HG02970 (cell line): Measurements from ENCODE around the gene FBXO39.
"Not testable (repeated sequence)": the region's sequence is repeated elsewhere in the genome, so short reads cannot be mapped to it uniquely, and the experiment has no call there.

Source experiments
- ATAC-seq: cut with Tn5 transposase; IDR thresholded peaks from one replicate; pipeline ENCODE4 v1.9.1; 2021; ENCODE audit warnings: mild to moderate bottlenecking, moderate library complexity, moderate number of reproducible peaks; ENCODE audit not compliant: unreplicated experiment, low FRiP score

Gene FBXO39

DNA sequence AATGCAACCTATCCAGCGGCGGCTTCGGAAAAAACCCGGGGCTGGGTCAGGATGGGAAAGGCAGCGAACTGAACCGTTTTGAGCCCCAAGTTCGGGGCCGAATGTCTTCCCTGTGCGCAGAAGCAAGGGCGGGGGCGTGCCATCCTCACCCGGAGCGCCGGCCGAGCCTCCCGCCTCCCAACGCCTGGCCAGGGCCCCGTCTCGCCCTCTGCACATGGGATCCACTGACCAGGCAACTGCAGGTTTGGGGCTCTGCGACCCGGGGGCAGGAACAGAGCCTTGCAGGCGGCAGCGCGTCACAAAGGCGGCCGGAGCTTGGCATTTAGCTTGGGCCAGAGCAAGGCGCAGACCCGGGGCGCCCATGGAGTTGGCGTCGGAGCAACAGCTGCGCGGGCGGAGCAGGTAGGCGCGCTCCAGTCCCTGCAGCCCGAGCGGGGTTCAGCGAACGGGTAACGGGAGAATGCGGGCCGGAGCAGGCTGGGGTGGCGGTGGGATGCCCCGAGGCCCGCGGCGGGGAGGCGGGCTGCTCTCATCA is at the start of gene FBXO39:
Gene FBXO39, plus strand, starts transcription at position 345 of the 535 bp plus-strand sequence. CDS start 3,654 bp downstream, outside the sequence.
- no peak for ATAC-seq

DNA sequence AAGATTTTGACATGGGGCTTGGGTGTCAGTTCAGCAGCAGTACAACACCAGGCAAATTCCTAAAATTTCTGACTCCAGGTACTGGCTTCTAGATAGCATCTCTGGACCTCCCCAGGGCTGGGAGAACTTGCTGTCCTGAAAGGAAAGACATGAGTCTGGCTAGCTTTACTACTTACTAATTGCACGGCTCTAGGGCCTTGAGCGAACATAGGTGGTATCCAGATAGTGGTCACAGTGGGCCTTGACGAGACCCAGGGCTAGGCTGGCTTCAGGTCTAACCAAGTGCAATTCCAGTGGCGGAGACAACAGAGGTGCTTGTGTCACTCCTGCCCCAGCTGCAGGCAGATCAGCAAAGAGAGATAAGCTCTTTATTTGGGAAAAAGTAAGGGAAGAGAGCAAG is 46.5 kb upstream of the FBXO39 start:
- no peak for ATAC-seq

DNA sequence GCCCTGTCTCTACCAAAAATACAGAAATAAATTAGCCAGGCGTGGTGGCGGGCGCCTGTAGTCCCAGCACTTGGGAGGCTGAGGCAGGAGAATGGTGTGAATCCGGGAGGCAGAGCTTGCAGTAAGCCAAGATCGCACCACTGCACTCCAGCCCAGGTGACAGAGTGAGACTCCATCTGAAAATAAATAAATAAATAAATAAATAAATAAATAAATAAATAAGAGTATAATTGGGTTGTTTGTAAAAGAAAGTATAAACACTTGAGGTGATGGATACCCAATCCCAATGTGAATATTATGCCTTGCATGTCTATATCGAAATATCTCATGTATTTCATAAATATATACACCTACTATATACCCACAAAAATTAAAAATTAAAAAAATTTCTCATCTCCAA is 29.4 kb upstream of the FBXO39 start:
- not testable (repeated sequence) for ATAC-seq

DNA sequence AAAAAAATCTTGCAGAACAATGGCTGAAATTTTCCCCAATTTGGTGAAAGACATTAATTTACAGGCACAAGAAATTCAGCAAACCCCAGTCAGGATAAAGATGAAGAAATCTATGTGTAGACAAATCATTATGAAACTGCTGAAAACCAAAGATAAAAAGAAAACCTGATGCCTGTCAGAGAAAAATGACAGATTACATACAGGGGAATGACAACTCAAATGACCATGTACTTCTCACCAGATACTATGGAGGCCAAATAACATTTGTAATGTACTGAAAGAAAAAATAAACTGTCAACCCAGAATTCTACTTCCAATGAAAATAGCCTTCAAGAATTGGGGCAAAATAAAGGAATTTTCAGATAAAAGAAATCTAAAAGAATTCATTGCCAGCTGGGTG is 27.4 kb upstream of the FBXO39 start:
- ATAC-seq, result no peak

DNA sequence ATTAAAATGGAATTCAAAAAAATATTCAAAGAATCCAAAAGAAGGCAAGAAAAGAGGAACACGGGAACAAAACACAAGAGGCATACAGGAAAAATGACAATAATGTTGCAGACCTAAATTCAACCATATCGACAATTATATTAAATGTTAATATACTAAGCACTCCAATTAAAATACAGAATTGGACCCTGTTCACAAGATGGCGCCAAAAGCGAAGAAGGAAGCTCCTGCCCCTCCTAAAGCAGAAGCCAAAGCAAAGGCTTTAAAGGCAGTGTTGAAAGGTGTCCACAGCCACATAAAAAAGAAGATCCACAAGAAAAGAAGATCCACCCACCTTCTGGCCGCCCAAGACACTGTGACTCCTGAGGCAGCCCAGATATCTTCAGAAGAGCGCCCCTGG is 26.5 kb upstream of the FBXO39 start:
- ATAC-seq, result no peak

DNA sequence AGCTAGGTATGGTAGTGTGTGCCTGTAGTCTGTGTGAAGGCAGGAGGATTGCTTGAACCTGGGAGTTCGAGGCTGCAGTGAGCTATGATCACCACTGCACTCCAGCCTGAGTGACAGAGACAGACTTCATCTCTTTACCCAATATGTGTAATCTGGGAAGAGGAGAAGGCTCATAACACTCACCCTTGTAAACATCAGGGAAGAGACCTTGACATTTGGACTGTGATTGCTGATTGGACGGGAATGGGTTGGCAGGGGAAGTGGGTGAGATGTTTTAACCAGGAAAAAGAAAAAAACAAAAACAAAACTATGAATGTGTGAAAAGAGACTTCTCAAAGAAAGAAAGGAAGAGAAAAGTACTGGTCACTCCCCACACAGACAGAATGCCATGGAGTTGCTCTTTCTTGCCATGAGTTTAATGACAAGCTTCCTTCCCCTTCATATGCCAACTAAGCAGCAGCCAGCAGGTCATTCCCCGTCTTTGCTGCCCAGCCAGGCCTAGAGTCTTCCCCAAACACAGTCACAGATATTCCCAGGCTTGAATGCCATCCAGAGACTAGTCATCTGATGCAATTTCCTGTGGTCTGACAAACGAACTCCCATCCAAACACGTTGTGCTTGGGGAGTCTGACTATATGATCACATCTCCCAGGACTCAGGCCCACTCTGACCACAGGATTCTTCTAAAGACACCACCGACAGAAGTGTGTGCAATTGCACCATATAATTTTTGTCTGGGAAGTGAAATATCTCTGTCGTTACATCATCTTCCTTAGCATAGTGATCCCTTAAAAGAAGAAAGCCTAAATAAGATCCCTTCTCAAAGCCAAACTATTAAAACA is 23.7 kb upstream of the FBXO39 start:
- ATAC-seq, result no peak

DNA sequence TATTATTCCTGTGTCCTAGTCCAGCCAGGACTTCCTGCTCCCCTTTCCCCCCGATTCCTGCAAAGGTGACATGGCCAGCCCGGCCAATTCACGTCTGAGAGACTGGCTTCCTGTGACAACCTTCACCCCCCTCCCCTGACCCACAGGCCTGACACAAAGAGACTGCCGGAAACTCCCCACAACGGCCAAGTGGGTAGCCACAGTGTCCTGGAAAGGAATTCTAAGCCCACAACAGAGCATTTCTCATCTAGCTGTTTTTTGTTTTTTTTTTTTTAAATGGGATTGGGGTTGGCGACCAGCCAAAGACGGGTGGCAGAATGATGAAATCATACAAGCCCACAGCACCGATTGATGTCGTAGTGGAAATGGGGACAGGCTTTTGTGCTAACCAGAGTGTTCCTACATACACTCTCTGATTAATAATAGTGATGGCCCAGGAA is 23.0 kb upstream of the FBXO39 start:
- ATAC-seq, result no peak

DNA sequence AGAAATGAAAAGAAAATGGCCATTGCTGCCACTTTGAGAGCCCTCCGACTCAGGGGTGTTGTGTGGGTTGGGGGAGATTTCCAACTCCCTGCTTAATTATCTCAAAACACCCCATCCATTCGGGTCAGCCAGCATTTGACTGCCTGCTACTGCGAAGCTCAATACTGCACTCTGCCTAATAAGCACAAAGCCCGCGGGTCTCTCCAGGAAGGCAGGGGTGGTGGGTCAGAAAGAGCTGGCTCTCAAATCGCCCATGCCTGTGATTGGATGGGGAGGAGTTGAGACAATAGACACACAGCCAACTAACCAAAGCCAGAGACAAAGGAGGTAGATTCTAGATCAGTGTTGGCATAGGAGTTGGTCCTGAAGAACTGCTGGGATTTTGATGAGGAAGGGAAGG is 22.5 kb upstream of the FBXO39 start:
- ATAC-seq, result no peak

DNA sequence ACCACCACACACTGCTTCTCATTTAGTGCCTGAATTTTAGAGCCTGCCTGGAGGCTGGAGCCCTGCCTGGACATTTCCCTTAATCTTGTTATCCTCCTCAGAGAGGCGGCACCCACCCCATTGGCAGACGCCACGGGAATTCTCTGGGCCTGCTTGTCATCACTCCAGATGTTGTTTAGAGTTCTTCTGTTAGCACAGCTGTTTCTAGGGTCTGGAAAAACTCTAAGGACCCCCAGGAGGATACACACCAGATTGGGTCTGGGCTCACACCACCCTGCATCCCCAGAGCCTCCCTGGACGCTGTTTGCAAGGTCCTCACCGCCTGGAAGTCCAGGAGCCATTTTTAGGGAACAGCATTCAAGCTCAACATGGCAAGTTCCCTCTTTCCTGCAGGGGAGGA is 20.7 kb upstream of the FBXO39 start:
- ATAC-seq, result no peak

DNA sequence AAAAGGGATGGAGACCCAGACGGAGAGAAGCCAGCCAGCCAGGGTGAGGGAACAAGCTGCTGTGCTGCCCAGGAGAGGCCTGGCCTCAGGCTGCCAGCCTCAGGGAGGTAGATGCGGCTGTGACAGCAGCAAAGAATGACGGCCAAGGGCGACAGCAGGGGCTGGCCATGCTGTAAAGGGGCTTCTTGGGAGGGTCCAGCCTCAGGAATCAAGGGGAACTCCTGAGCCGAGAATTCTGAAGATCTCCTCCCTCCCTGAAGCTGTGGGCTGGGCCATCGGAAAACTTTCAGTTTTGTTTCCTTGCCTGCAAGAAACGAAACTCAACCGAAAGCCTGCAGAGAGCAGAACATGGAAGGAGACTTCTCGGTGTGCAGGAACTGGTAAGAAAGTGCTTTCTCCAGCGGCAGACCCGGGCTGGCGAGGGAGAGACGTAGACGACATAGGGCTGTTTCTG is 20.3 kb upstream of the FBXO39 start, which contains the start of gene XAF1:
Gene XAF1, plus strand, starts transcription at position 316 of the 454 bp plus-strand sequence. Its CDS starts 33 bp downstream, at position 349.
- ATAC-seq, result no peak

DNA sequence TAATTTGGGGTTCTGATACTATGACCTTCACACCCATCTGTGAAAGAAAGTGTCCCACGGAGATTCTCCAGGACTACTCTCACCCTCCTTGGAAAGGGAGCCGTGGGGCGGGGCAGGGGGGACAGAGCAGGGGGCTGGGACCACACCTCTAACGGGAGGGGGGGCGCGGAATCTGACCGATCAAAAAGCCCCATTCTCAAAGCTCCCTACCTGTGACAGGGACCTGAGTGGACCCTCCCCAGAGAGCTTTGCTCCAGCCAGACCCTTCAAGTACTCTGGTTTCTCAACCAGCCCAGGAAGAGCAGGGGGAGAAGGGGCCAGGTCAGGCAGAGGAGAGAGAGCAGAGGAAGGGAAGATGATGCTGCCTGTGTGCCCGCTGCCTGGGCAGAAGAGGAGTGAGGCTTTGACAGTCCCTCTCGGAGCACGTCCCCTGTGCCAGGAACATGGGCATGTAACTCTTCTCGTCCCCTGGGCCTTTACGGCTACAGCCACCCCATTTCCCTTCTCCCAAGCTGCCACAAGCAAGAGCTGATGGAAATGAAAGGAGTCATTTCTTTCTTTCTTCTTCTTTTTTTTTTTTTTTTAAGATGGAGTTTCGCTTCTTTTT is 19.5 kb upstream of the FBXO39 start:
- no peak for ATAC-seq

DNA sequence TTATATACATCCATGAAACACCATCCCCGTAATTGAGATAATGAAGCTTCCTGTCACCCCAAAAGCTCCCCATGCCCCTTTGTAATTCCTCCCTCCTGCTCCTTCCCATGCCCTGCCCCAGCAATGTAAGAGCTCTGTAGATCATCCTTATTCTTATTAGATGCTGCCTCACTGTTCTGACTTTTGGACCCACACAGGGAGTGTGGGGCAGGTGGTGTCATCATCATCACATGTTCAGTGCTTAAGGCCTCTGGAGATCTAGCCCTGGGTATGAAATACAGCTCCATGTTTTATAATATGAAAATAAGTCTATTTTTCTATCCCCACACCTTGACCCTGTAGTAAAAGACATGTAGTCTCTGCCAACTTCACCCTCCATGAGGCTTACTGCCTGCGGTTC is 18.3 kb upstream of the FBXO39 start:
- ATAC-seq, result no peak

DNA sequence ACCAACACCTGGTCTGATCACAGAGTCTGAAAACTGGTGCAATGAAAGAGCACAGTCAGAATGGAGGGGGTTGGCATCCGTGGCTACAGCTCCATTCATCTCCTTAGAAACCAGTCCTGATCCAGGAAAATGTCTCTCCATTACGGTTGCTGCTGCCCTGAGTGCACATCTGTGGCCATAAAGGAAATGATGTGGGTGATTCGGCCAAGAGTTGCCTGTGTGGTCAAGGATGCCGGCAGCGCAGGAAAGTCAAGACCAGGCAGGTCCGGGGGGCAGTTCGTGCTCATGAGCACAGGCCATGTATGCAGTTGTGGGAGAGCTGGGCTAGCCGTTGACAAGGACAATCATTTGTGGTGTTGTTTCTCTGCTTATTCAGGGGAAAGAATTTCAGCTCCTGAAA is 14.2 kb upstream of the FBXO39 start:
- no peak for ATAC-seq

DNA sequence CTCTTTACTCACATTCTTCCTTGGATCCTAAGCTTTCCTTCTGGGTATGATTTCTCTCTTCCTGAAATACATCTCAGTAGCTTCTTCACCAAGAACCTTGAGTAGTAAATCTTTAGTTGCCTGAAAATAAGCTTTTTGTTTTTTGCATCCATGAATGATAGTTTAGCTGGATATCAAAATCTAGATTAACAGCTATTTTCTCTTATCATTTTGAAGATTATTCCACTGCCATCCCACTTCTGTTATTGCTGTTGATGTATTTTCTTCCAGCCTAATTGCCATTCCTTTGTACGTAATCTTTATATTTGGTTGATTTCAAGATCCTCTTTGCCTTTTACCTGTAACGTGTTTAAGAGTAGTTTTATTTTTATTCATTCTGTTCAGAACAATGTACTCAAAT is 7.6 kb upstream of the FBXO39 start:
- ATAC-seq, result no peak

DNA sequence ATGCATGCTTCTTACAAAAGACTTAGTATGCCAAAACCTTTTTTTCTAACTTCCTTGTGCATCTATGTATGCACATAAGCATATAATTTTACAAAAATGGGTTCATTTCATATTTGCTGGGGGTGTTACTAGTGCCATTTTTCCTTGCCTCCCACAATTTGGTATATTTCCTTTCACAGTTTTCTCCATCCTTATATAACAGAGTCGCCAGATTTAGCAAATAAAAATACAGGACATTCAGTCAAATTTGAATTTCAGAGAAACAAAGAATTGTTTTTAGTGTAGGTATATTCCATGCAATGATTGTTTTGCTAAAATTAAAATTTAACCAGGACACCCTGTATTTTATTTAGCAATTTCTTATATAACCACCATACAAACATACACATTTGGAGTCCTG is 4.0 kb upstream of the FBXO39 start:
- no peak for ATAC-seq

DNA sequence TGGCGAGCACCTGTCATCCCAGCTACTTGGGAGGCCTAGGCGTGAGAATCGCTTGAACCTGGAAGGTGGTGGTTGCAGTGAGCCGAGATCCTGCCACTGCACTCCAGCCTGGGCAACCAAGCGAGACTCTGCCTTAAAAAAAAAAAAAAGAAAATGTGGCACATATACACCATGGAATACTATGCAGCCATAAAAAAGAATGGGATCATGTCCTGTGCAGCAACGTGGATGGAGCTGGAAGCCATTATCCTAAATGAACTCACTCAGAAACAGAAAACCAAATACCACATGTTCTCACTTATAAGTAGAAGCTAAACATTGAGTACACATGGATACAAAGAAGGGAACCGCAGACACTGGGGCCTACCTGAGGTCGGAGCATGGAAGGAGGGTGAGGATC is 1.1 kb upstream of the FBXO39 start:
- not testable (repeated sequence) for ATAC-seq

DNA sequence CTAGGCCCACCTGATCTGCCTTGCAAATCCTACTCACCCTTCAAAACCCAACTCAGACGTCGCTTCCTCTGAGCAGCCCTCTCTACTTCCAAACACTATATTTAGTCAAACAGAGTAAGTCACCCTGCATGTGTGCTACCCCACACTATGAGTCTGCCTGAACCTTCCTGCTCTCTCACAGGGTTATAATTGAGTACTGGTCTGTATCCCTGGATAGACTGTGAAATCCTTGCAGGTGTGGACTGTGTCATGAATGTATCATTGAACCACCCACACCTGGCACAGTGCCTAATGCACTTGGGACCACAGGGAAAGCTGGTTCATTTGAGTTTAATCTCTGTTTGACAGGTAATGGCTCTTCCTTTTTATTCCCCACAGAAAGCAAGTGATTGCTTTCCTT is 3.4 kb downstream of the FBXO39 start:
- ATAC-seq, result no peak

DNA sequence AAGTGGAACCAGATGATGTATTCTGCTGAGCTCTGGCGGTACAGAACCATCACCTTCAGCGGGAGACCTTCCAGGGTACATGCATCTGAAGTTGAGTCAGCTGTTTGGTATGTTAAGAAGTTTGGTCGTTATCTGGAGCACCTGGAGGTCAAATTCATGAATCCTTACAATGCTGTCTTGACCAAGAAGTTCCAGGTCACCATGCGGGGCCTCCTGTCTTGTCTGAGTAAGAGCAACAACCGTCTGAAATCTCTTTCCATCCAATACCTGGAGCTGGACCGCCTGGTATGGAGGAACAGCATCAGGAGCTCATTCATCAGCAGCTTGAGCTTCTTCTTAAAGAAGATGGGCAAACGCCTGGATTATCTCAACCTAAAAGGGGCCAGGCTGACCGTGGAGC is 4.0 kb downstream of the FBXO39 start:
- ATAC-seq, result no peak

DNA sequence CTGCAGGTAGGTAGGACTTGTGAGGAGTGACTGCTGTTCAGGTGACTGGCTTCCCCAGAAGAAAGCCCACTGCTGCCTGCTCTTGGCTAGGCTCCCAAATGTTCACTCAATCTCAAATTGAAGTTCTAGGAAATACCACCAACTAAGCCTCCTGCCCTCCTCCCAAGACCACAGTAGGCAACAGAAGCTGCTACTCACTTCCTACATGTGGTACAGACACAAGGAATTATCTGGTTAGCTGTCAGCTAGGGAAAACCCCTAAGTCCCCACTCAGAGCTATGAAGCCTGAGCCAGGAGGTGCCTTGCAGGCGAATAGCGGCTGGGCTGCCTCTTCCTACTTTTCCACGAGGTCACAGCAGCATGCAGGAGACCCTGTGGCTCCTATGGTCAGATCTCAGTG is 4.9 kb downstream of the FBXO39 start:
- ATAC-seq, result no peak

DNA sequence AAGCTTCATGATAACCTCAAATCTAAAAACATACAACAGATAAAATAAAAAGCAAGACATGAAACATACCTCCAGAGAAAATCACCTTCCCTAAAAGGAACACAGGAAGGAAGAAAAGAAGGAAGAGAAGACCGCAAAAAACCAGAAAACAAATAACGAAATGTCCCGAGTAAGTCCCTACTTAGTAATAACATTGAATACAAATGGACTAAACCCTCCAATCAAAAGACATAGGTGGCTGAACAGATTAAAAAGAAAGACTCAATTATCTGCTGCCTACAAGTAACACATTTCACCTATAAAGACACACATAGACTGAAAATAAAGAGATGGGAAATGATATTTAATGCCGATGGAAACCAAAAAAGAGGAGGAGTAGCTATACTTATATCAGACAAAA is 6.2 kb downstream of the FBXO39 start:
- no peak for ATAC-seq

DNA sequence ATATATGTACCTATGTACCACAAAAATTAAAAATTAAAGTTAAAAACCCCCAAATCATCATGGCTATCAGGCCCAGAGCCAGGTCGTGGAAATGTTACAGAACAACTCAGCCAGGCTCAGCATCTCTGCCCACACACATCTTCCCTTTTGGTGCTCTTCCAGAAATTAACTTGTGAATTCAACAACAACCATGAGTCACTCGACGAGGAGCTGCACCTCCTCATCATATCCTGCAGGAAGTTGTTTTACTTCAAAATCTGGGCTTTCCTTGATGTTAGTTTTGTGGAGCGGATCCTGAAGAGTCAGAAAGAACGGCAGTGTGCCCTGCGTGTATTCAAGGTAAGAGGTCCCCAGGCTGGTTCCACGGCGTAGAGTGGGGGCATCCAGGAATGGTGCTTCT is 10.6 kb downstream of the FBXO39 start:
- ATAC-seq, result no peak
